Activated T-helper 1 cell treated with anti-CD3 and anti-CD28 coated beads, Interleukin-2, amount 50 U/mL, for 16 hours (primary cell): ENCODE measurements around the gene ZNF324.
A peak's percentile ranks its signal among the peaks of the same experiment; 100 is the strongest.
"Not testable (repeated sequence)": the region's sequence is repeated elsewhere in the genome, so short reads cannot be mapped to it uniquely, and the experiment has no call there.

Experiments
- DNase-seq, 2 donors: peaks; one replicate each; pipeline ENCODE4 v3.0.0-alpha.2; 2020; ENCODE audit warnings: low read depth in 1 of 2, low spot score in 1 of 2

The ZNF324 gene

GRCh38 chr19:58498316-58499020, 31.6 kb downstream of the ZNF324 start:
- no peak for DNase-seq

DNA sequence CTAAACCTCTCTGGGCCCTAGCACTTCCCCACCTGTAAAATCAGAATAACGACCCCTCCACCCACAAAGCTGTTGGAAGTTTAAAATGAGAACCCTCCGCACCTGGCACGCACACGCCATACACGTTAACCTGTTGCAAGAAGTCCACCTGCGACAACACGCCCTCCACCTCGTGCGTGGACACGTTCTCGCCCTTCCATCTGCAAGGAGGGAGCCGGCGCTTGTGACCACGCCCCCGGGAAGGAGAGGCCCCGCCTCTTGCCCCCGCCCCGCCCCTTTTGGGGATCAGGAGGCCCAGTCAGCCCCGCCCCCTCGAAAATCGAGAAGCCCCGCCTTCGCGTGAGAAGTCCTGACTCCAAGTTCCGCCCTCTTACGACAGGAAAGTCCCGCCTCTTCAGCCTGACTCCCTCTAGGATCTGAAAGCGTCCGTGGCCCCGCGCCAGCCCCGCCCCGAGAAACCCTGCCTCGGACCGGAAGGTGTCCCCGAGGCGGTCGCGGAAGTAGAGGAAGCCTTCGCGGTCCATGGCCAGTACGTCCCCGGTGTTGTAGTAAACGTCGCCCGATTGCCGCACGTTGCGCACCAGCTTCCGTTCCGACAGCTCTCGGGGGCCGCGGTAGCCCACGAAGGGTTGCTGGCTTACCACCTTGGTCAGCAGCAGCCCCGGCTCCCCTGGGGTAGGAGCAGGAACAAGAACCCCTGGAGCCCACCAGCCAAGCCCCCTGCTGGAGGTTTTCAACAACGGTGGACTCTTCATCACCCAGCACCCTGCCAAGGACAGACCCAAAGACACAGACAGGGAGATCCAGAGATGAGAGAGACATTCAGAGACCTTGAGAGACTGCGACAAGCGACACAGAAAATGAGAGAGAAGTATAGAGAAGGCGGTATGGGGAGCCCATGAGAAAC, 32.4 kb downstream of the ZNF324 start:
- DNase-seq = peak; percentile 87 to 90

- DNase-seq = no peak
These were observed 33.4 kb downstream of the ZNF324 start for GRCh38 chr19:58500242-58500641.

DNA sequence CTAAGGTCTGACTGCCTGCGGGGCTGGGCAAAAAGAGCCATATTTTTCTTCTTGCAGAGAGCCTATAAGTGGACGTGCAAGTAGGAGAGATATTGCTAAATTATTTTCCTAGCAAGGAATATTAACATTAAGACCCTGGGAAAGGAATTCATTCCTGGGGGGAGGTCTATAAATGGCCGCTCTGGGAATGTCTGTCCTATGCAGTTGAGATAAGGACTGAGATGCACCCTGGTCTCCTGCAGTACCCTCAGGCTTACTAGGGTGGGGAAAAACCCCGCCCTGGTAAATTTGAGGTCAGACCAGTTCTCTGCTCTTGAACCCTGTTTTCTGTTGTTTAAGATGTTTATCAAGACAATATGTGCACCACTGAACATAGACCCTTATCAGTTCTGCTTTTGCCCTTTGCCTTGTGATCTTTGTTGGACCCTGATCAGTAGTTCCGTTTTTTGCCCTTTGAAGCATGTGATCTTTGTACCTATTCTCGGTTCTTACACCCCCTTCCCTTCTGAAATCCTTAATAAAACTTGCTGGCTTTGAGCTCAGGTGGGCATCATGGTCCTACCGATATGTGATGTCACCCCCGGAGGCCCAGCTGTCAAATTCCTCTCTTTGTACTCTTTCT, 40.8 kb downstream of the ZNF324 start:
- not testable (repeated sequence) for DNase-seq

DNA sequence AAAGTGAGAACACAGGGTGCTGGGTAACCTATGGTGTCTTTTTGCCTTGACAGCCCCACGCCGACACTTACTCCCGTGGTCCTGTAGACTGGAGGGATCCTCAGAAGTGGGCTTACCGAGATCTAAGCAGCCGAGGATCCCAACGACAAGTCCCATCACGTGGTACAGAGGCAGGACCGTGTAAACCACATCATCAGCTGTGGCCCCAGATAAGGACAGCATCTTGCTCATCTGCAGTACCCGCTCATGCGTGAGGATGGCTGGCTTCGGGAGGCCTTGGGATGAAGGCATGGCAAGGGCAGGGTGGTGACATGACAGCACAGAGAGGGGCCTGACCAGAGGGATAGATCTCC, 42.8 kb downstream of the ZNF324 start:
- DNase-seq = no peak

DNA sequence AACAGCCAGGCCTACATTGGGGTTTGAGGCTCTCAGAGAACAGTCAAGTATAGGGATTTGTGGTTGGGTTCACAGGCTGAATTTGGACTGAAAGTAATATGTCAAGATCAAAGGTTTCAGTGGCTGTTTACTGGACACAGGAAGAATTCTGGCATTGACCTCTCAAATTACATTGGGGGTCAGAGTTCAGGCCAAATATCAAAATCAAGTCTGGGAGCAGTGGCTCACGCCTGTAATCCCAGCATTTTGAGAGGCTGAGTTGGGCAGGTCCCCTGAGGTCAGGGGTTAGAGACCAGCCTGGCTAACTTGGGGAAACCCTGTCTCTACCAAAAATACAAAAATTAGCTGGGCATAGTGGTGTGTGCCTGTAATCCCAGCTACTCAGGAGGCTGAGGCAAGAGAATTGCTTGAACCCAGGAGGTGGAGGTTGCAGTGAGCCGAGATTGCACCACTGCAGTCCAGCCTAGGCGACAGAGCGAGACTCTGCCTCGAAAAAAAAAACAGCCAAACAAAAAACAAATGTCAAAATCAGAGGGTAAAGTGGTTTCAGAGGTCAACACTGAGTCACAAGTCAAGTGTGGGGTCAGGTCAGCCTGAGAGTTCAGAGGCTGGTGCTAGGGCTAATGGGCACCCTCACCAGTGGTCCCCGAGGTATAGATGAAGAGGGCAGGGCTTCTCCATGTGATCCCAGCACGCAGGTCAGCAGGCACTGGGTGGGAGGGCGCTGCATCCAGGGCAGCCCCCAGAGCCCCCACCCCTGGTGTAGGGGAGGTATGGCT, 43.4 kb downstream of the ZNF324 start:
- DNase-seq = no peak

- no peak for DNase-seq
These were observed 44.7 kb downstream of the ZNF324 start, which contains the start of gene SLC27A5 for GRCh38 chr19:58511353-58512208. Gene SLC27A5, minus strand, starts transcription at chr19:58511992. Its CDS starts 37 bp downstream, at chr19:58511955.

DNA sequence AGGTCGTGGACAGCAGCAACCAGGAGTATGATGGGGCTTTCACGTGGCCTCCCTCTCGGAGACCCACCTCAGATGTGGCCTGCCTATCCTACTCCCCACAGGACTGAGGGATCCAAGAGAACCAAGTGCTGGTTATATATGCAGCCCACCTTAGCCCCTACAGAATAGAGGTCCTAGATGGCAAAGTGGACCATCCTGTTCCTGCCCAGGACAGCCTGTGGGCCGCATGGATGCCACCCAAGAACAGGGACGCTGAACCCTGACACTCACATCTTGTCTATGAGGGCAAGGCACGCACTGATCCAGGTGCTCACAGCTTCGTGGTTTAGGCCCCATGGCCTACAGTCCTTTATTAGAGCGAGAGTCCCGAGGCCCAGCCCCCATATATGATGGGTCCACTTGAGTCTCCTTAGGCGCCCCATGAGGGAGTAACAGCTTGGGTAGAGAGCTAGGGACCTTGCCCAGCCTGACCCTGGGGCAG, 46.4 kb downstream of the ZNF324 start:
- no peak for DNase-seq

DNA sequence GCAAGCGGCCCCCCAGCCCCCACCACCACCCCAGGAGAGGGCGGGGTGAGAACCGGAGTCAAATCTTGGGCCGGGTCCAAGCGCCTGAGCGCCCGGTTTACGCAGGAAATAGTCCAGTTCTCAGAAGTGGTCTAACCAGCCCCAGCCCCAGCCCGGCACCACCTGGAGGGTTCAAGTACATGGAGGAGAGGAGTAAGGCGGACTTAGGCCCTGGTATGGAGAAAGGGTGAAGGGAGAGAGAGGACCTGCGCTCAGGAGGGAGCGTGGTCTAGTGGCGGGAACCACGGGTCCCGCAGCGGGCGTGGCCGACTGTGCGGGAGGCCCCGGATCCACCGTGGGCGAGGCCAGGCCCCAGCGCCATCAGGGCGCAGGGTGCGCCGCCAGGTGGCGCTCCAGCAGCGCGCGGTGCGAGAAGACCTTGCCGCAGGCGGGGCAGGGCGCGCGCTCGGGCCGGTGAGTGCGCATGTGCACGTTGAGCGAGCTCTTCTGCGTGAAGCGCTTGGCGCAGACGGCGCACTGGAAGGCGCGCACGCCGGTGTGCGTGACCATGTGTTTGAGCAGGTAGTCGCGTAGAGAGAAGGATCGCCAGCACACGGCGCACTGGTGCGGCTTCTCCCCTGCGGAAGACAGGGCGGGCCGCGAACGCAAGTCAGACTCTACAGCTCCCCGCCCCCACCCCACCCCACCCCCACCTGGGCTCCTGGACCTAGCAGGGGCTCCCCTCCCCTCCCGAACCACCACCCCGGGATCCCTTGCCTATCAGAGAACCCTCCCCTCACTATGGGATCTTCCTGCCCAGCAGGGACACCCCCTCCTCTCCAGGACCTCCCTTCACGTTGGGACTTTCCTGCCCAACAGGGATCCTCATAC, 47.0 kb downstream of the ZNF324 start:
- peak; percentile 86 to 93 for DNase-seq

- DNase-seq = no peak
These were observed 47.7 kb downstream of the ZNF324 start for GRCh38 chr19:58514564-58515022.

DNA sequence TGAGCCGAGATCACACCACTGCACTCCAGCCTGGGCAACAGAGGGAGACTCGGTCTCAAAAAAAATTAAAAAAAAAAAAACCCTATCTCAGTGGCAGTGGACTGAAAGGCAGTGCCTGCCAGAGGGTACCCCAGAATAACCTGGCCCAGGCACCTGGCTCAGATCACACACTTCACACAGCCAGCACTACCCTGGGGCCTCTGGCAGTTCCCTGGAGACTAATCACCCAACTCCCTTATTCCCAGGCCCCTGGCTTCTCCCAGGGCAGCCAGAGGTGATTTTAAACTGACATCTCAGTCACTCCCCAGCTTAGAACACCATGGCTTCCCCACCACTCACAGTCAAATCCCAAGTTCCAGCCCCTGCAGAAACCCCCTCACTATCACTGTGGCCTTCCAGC, 48.4 kb downstream of the ZNF324 start:
- no peak for DNase-seq

DNA sequence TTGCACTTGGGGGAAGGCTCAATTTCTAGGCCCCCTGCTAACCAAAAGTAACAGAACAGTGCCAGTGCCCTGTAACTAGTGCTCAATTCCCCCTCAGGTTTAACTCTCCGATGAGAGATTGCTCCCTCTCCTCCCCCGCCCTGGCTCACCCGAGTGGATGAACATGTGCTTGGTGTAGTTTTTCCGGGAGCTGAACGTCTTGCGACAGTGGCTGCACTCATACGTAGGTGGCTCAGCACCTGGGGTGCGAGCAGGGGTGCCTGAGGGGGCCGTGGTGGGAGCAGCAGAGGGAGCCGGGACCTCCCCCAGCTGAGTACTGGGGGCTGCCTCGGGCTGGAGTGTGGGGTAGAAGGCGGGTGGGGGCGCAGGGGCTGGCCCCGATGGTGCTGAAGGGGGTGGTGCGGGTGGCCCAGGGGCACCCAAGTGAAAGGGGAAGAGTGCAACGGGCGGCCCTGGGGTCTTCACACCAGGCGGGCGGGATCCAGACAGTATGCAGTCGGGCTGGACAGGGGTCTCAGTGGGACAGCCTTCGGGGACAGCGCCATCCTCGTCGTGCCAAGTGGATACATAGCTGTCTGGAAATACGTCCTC, 49.5 kb downstream of the ZNF324 start:
- DNase-seq = no peak

DNA sequence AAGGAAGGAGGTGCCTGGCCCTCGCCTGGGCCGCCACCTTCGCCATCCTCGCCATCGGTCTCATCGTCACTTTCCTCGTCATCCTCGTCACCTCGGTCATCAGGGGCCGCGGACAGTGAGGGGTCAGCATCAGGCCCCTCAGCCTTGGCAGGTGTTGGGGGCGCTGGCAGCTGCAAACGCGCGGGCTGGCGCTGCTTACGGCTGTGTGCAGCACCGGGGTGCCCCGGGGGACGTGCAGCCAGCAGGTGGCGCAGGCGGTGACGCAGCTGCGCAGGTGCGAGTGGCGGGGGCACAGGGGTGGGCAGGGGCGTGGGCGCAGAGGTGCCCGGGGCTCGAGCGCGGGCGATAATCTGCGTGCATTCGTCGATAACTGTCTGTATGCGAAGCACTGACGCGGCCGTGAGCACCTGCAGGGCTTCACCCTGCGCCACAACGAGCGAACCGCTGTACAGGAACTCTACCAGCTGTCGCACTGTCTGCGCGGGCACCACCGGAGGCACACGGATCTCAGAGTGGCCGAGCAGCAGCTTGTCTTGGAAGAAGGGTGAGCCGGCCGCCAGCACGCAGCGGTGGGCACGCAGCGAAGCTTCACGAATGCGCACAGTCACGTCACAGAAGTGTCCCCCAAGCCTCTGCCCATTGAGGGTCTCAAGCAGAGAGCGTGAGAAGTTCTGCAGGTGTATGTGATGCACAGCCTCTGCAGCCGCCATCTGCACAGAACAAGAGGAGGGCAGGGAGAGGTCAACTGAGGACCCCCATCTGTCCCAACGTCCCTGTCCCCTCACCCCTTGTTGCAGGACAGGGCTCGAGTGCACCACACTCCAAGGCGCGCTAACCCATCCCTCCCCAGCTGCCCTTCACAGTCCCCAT, 50.3 kb downstream of the ZNF324 start:
- DNase-seq = no peak

DNA sequence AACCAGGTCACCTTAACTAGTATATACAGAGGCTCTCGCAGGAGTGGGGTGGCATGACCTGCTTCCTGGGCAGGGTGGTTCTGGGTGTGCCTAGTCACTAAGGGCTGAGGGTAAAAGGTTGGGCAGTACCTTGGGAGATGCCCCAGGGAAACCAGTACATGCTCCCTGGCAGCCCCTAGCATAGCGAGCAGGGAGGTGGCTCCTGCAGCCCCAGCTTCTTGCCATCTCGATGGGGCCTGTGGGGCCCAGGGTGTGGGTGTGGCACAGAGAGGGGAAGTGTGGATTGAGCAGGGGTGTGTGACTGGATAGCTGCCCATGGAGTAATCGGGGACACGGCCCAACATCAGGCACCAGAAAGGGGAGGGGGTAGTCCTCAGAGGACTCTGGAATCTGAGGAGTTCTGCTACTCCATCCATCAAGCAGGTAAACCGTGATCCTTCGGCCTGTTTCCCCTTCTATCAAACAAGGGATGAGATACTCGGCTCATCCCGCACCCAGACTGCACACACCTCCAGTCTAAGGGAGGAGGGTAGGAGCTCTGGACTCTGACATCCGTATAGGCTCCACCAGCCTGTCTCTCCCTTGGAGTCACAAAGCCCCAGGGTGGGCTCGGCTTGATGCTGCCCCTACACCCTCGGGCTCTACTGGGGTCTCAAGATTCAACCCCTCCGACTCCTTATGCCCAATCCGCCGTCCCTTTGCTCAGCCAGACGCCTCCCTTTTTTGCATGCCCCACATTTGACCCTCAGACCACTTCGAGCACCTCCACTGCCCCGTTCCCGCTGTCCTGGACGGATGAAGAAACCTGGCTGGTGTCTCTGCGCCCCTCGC, 51.6 kb downstream of the ZNF324 start:
- DNase-seq = no peak

DNA sequence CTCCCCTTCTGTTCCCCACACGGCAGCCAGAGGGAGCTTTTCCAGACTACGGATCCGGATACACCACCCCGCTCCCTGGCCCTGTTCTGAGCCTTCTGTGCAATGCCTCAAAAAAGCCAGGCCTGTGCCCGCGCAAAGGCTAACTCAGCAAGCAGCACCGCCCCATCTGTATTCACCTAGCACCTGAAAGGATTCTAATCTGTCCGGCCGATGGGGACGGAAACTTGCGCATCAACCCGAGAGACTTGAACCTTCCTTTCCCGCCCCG, 52.1 kb downstream of the ZNF324 start:
- peak in 1 of 2 donors; percentile 23 for DNase-seq

- peak; percentile 66 to 81 for DNase-seq
These were observed 52.7 kb downstream of the ZNF324 start, which contains the start of gene ZBTB45 for GRCh38 chr19:58519355-58520256. Gene ZBTB45, minus strand, starts transcription at chr19:58519810. Its CDS starts 2,137 bp downstream, at chr19:58517673.
